Esophagus squamous epithelium (tissue), 5 donors: Measurements from ENCODE around the gene MMAA. TPM values are rescaled to one million over a fixed set of nuclear protein-coding genes. Genes with fewer than 3 reads are reported as not detected.

Source experiments
- DNase-seq: peaks from one replicate; lab custom pipeline; 2025; lab: John Stamatoyannopoulos, UW
- H3K27ac ChIP-seq, 4 donors: fragments of 200-600 bp; sonication (generic); one replicate each; pipeline ENCODE4 v1.5.1; 2016 to 2019; ENCODE audit warnings: mild to moderate bottlenecking in 1 of 4
- H3K27me3 ChIP-seq, 4 donors: fragments of 200-600 bp; sonication (generic); 1 replicate in 3 of 4; 2 replicates in 1 of 4; pipeline versions ENCODE4 v1.5.1 to v1.6.0; 2017 to 2021; ENCODE audit warnings: antibody characterized with exemption in 1 of 4
- H3K36me3 ChIP-seq, 3 donors: fragments of 200-600 bp; sonication (generic); one replicate each; pipeline ENCODE4 v1.5.1; 2016 to 2019
- H3K4me1 ChIP-seq, 3 donors: fragments of 200-600 bp; sonication (generic); one replicate each; pipeline ENCODE4 v1.5.1; 2017 to 2019
- H3K4me3 ChIP-seq, 4 donors: fragments of 200-600 bp; sonication (generic); 1 replicate in 3 of 4; 2 replicates in 1 of 4; pipeline ENCODE4 v1.5.1; 2016 to 2019; ENCODE audit warnings: mild to moderate bottlenecking in 2 of 4, moderate library complexity in 1 of 4
- H3K9me3 ChIP-seq, 3 donors: fragments of 200-600 bp; sonication (generic); one replicate each; pipeline ENCODE4 v1.5.1; 2016 to 2019
- POLR2A ChIP-seq, 4 donors: fragments of 450-650 bp; IDR thresholded peaks; one replicate each; pipeline ENCODE4 v1.6.1; 2017; ENCODE audit warnings: antibody characterized with exemption in 4 of 4, mild to moderate bottlenecking in 4 of 4, moderate library complexity in 3 of 4
- WGBS, 2 donors: methylation state at CpG; one replicate each; pipeline ENCODE4 v1.1.5; 2018; 5-methylcytosine and 5-hydroxymethylcytosine counted together
- intact Hi-C: fragments of 100-400 bp; cut with DNase I; formaldehyde crosslinking; loops from one replicate; pipeline ENCODE4 v1.15.0; 2022
- total RNA-seq, 4 donors: library from RNA; depleted of rRNA; stranded (reverse); fragments of >200 nt; gene quantifications; one replicate each; pipeline ENCODE4 v1.1.0, GENCODE V29; 2016
- TF ChIP-seq, protein P1 (sequence below), 6 experiments: fragments of 450-650 bp in 4 of 6; fragments of 200-600 bp in 2 of 6; sonication (generic) in 2 of 6; IDR thresholded peaks; one replicate each; pipeline ENCODE4 v1.5.1; 2016 to 2019; ENCODE audit warnings: antibody characterized with exemption in 6 of 6, mild to moderate bottlenecking in 4 of 6, moderate library complexity in 4 of 6
- donor health status: DM: yes; HTN: yes; CAD: no.

Gene MMAA
- total RNA-seq, 4 donors from 2014 or later: 2.2 to 7.9 (median 6.2) TPM

DNA sequence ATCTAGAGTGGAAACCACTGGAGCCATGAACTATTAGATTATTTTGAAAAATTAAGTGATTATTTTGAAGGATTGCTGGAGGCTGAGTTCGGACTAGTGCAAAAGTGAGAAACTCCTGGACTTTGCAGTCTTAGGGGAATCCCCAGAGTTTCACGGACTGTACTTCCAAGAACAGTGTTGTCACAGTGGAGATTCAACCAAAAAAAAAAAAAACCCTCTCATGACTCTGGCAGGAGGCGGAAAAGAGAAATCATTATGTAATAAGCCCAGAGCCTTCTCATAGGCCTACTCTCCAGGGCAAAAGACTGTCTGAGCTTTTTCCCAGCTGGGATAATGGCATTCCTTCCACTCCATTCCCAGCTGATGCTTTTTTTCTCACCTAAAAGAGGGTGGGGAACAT lies 44.0 kb downstream of the MMAA start:
- no peak overlapping the region for H3K27ac ChIP-seq
- H3K9me3 ChIP-seq: no peaks in the 10 kb centered on the region
- no peak for DNase-seq
- H3K4me1 ChIP-seq: no peaks in the 10 kb centered on the region
- H3K4me3 ChIP-seq: no peak overlapping the region
- H3K27me3 ChIP-seq: no peaks in the 10 kb centered on the region
- H3K36me3 ChIP-seq: peaks cover 0 to 11% (median 0%) of the 10 kb centered on the region in 3 donors
- WGBS, 2 donors: 66% methylated on average over 3 of the region's 3 CpGs
- no peak for TF ChIP-seq POLR2A (IDR thresholded peaks at IDR 0.05)
- TF ChIP-seq, protein P1, sequence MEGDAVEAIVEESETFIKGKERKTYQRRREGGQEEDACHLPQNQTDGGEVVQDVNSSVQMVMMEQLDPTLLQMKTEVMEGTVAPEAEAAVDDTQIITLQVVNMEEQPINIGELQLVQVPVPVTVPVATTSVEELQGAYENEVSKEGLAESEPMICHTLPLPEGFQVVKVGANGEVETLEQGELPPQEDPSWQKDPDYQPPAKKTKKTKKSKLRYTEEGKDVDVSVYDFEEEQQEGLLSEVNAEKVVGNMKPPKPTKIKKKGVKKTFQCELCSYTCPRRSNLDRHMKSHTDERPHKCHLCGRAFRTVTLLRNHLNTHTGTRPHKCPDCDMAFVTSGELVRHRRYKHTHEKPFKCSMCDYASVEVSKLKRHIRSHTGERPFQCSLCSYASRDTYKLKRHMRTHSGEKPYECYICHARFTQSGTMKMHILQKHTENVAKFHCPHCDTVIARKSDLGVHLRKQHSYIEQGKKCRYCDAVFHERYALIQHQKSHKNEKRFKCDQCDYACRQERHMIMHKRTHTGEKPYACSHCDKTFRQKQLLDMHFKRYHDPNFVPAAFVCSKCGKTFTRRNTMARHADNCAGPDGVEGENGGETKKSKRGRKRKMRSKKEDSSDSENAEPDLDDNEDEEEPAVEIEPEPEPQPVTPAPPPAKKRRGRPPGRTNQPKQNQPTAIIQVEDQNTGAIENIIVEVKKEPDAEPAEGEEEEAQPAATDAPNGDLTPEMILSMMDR (IDR thresholded peaks at IDR 0.05): no peak
- intact Hi-C loops: no loop called here

DNA sequence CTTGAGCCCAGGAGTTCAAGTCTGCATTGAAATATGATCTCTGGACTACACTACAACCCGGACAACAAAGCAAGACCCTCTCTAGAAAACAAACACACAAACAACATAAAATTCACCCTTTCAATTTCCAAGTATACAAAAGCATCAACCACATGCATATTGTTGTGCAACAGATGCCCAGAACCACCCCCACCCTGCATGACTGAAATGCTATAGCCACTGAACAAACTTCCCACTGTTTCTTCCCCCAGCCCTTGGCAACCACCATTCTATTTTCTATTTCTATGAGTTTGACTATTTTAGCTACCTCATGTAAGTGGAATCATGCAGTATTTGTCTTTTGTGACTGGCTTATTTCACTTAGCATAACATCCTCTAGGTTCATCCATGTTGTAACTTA lies 46.6 kb downstream of the MMAA start:
- Histone ChIP-seq H3K27ac (no peak overlapping the region), H3K27me3 (no peaks in the 10 kb centered on the region), H3K4me1 (no peaks in the 10 kb centered on the region), H3K36me3 (no peaks in the 10 kb centered on the region), H3K9me3 (no peaks in the 10 kb centered on the region), H3K4me3 (no peak overlapping the region)
- intact Hi-C loops: no loop called here
- no peak for DNase-seq
- no peak for TF ChIP-seq POLR2A (IDR thresholded peaks at IDR 0.05)
- TF ChIP-seq, protein P1 (IDR thresholded peaks at IDR 0.05): no peak
- 83 to 89% methylated on average over 1 of the region's 1 CpG for WGBS, 2 donors

DNA sequence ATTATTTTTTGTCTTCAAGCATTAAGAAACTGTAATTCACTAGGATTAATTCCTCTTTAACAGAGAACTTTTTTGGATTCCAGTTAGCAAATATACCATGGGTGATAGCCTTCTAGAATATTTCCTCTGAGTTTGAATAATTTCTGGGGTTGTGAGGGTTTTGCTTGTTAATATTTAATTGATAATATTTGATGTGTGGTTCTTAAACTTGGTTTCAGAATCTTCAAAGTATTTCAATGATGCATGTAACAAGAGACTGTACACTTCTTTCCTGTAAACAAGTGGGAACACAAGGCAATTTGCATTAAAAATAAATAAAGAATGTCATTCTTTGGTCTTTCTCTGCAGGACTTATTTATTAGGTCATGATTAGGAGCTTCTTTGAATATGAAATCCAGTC lies 51.2 kb downstream of the MMAA start:
- H3K9me3 ChIP-seq: no peaks in the 10 kb centered on the region
- no peaks in the 10 kb centered on the region for H3K4me1 ChIP-seq
- H3K4me3 ChIP-seq: no peak overlapping the region
- no peak overlapping the region for H3K27ac ChIP-seq
- H3K36me3 ChIP-seq: no peaks in the 10 kb centered on the region
- intact Hi-C loops: no loop called here
- H3K27me3 ChIP-seq: no peaks in the 10 kb centered on the region
- TF ChIP-seq, protein P1 (IDR thresholded peaks at IDR 0.05): no peak
- no peak for TF ChIP-seq POLR2A (IDR thresholded peaks at IDR 0.05)
- DNase-seq: no peak

DNA sequence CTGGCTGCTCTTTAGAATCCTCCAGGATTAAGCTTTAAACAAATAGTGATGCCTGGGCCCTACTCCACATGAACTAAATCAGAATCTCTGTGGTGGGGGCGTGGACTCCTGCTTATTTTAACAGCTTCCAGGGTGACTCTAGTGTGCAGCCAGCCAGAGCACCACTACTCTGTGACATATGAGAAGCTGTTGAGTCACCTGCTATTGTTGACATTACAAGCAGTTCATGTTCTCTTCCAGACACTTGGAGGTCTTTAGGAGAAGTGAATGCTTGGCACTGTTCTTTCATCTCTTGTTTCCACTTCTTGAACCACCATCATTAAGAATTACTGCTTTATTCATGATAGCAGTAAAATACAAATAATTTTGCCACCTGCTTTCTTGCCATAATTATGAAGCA lies 60.3 kb downstream of the MMAA start:
- Histone ChIP-seq H3K27ac (peak overlapping the region in 3 of 4 donors; percentile 36 to 65 (median 49)), H3K9me3 (no peaks in the 10 kb centered on the region), H3K4me1 (peaks cover 0 to 17% (median 7%) of the 10 kb centered on the region in 3 donors), H3K4me3 (no peak overlapping the region), H3K36me3 (no peaks in the 10 kb centered on the region), H3K27me3 (no peaks in the 10 kb centered on the region)
- intact Hi-C loops: no loop called here
- TF ChIP-seq POLR2A (IDR thresholded peaks at IDR 0.05): no peak
- no peak for DNase-seq
- 0 to 45% methylated on average over 1 of the region's 1 CpG for WGBS, 2 donors

DNA sequence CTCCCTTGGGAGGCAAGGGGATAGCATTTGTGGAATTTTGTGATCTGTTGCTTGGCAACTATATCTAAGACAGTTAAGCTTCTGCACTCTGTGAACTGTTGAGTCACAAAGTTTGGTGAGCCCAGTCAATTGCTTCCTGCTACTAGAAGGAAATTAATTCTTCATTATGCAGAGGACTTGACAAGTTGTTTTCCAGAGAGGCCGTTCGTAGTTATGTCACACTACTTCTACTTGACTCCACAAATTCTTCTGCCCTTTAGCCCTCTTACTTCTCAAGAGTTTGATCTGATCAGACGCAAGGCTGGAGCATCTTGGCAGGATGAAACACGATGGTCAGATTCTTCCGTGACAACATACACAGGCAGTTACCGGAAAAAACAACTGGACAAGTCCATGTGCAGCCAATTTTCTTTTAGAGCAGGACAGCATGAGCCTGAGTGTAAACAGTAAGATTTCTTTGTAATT lies 60.8 kb downstream of the MMAA start, which contains the start of gene C4orf51:
C4orf51 (plus strand) TSS at position 156 of the 465 bp plus-strand sequence; CDS start at position 214, 58 bp downstream.
- intact Hi-C loops: no loop called here
- H3K27me3 ChIP-seq: no peaks in the 10 kb centered on the region
- peaks cover 0 to 17% (median 7%) of the 10 kb centered on the region in 3 donors for H3K4me1 ChIP-seq
- H3K27ac ChIP-seq: peak within 1 kb of the TSS in 3 of 4 donors; percentile 36 to 65 (median 49)
- no peak for DNase-seq
- no peaks in the 10 kb centered on the region for H3K9me3 ChIP-seq
- 34 to 45% methylated on average over 6 of the region's 6 CpGs for WGBS, 2 donors
- no peak for TF ChIP-seq POLR2A (IDR thresholded peaks at IDR 0.05)
- TF ChIP-seq, protein P1 (IDR thresholded peaks at IDR 0.05): no peak
- H3K4me3 ChIP-seq: no peak within 1 kb of the TSS
- no peaks in the 10 kb centered on the region for H3K36me3 ChIP-seq

DNA sequence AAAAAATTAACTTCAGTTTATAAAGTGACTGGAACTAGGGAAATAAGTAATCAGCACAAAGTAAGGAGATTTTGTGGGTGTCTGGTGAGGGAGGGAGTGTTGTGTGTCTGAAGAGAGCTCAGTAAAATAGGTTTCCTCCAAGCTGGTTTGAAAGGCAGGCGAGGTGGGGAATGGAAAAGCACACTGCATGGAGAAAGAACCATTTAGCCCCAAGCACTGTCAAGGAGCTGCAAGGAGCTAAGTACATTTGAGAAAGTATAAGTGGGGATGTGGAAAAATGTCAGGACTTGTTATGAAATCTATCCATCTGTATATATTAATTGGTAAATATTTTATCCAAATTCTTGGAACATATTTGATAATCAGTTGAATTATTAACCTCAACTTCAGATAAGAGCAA lies 61.7 kb downstream of the MMAA start:
- intact Hi-C loops: no loop called here
- WGBS, 2 donors: 86 to 88% methylated on average over 1 of the region's 1 CpG
- H3K27me3 ChIP-seq: no peaks in the 10 kb centered on the region
- DNase-seq: no peak
- H3K27ac ChIP-seq: no peak overlapping the region
- TF ChIP-seq, protein P1 (IDR thresholded peaks at IDR 0.05): no peak
- no peak for TF ChIP-seq POLR2A (IDR thresholded peaks at IDR 0.05)
- H3K36me3 ChIP-seq: no peaks in the 10 kb centered on the region
- H3K9me3 ChIP-seq: no peaks in the 10 kb centered on the region
- peaks cover 0 to 17% (median 7%) of the 10 kb centered on the region in 3 donors for H3K4me1 ChIP-seq
- no peak overlapping the region for H3K4me3 ChIP-seq
